K562 treated with DMSO at 1 percent for 12 hours (cell line): ENCODE results near the gene SLC22A4. TPM values are rescaled to one million over a fixed set of nuclear protein-coding genes. Genes with fewer than 3 reads are reported as not detected.

ENCODE experiments used
- total RNA-seq: library from RNA; unstranded; fragments of 300-600 nt; gene quantifications from 2 replicates; pipeline ENCODE4 v1.2.3, GENCODE V29; 2022; ENCODE audit not compliant: insufficient read depth

The SLC22A4 gene
- total RNA-seq: 0.85 TPM in 1 of 2 replicates, not detected in the other

GRCh38 chr5:132293992-132294727 lies at the start of gene SLC22A4:
Gene SLC22A4, plus strand, starts transcription at chr5:132294394. Its CDS starts 223 bp downstream, at chr5:132294617.

GRCh38 chr5:132257131-132258101 lies 36.8 kb upstream of the SLC22A4 start, which contains the start of gene PDLIM4:
Gene PDLIM4, plus strand, starts transcription at chr5:132257696. Its CDS starts 39 bp downstream, at chr5:132257735.

GRCh38 chr5:132369474-132370180 lies 75.4 kb downstream of the SLC22A4 start, which contains the start of gene SLC22A5:
Gene SLC22A5, plus strand, starts transcription at chr5:132369710. Its CDS starts 263 bp downstream, at chr5:132369973.

Other genes with a start within 250 kb of the SLC22A4 start
- gene IL3, start 233.7 kb upstream of the SLC22A4 start, total RNA-seq: not detected in 2 replicates
- not detected in 2 replicates for gene CSF2, start 220.6 kb upstream of the SLC22A4 start, total RNA-seq
- gene P4HA2, start 66.5 kb upstream of the SLC22A4 start, total RNA-seq: 45.1 and 63.7 TPM in 2 replicates
- 30.1 and 32.1 TPM in 2 replicates for gene PDLIM4, start 36.7 kb upstream of the SLC22A4 start, total RNA-seq
- 3.2 and 11.9 TPM in 2 replicates for gene SLC22A5, start 75.3 kb downstream of the SLC22A4 start, total RNA-seq
- gene IRF1, start 196.4 kb downstream of the SLC22A4 start, total RNA-seq: 37.2 and 37.9 TPM in 2 replicates
- not detected in 2 replicates for gene IL5, start 249.1 kb downstream of the SLC22A4 start, total RNA-seq